Astrocyte (in vitro differentiated cells and primary cell): ENCODE measurements around the gene NIFK. TPM values are rescaled to one million over a fixed set of nuclear protein-coding genes. Genes with fewer than 3 reads are reported as not detected.
A peak's percentile ranks its signal among the peaks of the same experiment; 100 is the strongest.
"Not testable (repeated sequence)": the region's sequence is repeated elsewhere in the genome, so short reads cannot be mapped to it uniquely, and the experiment has no call there.

Experiments
- DNase-seq: peaks from one replicate; pipeline ENCODE4 v3.0.0-alpha.2; 2010; ENCODE audit warnings: low read depth
- FAIRE-seq: peaks from 2 replicates; lab custom pipeline; 2011; peaks lifted over from hg19 to GRCh38; lab: Jason Lieb, UNC
- H2AFZ ChIP-seq: 2 replicates; pipeline ENCODE4 v1.6.0; 2012; ENCODE audit warnings: low read depth, low read length, inconsistent platforms
- H3K27ac ChIP-seq: 2 replicates; pipeline ENCODE4 v1.5.1; 2011; ENCODE audit warnings: low read depth, low read length, inconsistent platforms
- H3K27me3 ChIP-seq: 2 replicates; pipeline ENCODE4 v1.6.0; 2011; ENCODE audit warnings: low read length, inconsistent platforms; ENCODE audit not compliant: insufficient read depth
- H3K36me3 ChIP-seq: 2 replicates; pipeline ENCODE4 v1.5.1; 2011; ENCODE audit warnings: low read length, inconsistent platforms; ENCODE audit not compliant: insufficient read depth
- H3K4me1 ChIP-seq: 2 replicates; pipeline ENCODE4 v1.5.1; 2011; ENCODE audit warnings: low read length, inconsistent platforms; ENCODE audit not compliant: insufficient read depth
- H3K4me2 ChIP-seq: 2 replicates; pipeline ENCODE4 v1.6.0; 2012; ENCODE audit warnings: low read length, inconsistent platforms
- H3K4me3 ChIP-seq: 2 replicates; pipeline ENCODE4 v1.5.1; 2011; ENCODE audit warnings: low read depth, mild to moderate bottlenecking, low read length, inconsistent platforms; ENCODE audit not compliant: insufficient read depth
- H3K79me2 ChIP-seq: 2 replicates; pipeline ENCODE4 v1.6.0; 2012; ENCODE audit warnings: mild to moderate bottlenecking, low read length, inconsistent platforms; ENCODE audit not compliant: insufficient read depth
- H3K9ac ChIP-seq: 2 replicates; pipeline ENCODE4 v1.6.0; 2012; ENCODE audit warnings: mild to moderate bottlenecking, low read length, inconsistent platforms
- H3K9me3 ChIP-seq: 2 replicates; pipeline ENCODE4 v1.5.1; 2012; ENCODE audit warnings: low read depth, mild to moderate bottlenecking, low read length, inconsistent platforms; ENCODE audit not compliant: insufficient read depth
- H4K20me1 ChIP-seq: 2 replicates; pipeline ENCODE4 v1.6.0; 2012; ENCODE audit warnings: low read length, inconsistent platforms; ENCODE audit not compliant: insufficient read depth
- H3K27ac Mint-ChIP-seq: one replicate; pipeline ENCODE4 v1.8.0; 2021; ENCODE audit warnings: mild to moderate bottlenecking, mixed read lengths; ENCODE audit not compliant: unreplicated experiment
- H3K27me3 Mint-ChIP-seq: one replicate; pipeline ENCODE4 v1.8.0; 2021; ENCODE audit warnings: low read depth, mixed read lengths; ENCODE audit not compliant: unreplicated experiment
- H3K36me3 Mint-ChIP-seq: one replicate; pipeline ENCODE4 v1.8.0; 2021; ENCODE audit warnings: low read depth, mixed read lengths; ENCODE audit not compliant: unreplicated experiment
- H3K4me1 Mint-ChIP-seq: one replicate; pipeline ENCODE4 v1.8.0; 2021; ENCODE audit warnings: low read depth, mixed read lengths; ENCODE audit not compliant: unreplicated experiment
- H3K4me3 Mint-ChIP-seq: one replicate; pipeline ENCODE4 v1.8.0; 2021; ENCODE audit warnings: mild to moderate bottlenecking, moderate library complexity, mixed read lengths; ENCODE audit not compliant: unreplicated experiment
- H3K9me3 Mint-ChIP-seq: one replicate; pipeline ENCODE4 v1.8.0; 2021; ENCODE audit warnings: mild to moderate bottlenecking, mixed read lengths; ENCODE audit not compliant: unreplicated experiment
- CTCF ChIP-seq: IDR thresholded peaks from 2 replicates; pipeline ENCODE4 v1.5.1; 2011; ENCODE audit warnings: low read depth, mild to moderate bottlenecking, inconsistent platforms, low read length, moderate library complexity; ENCODE audit not compliant: insufficient read depth
- EZH2 ChIP-seq: IDR thresholded peaks from 2 replicates; pipeline ENCODE4 v1.6.1; 2012; ENCODE audit warnings: mild to moderate bottlenecking, low read length, inconsistent platforms; ENCODE audit not compliant: insufficient read depth
- total RNA-seq: library from RNA; stranded (reverse); gene quantifications from 2 replicates; pipeline ENCODE4 v1.2.1, GENCODE V29; 2021

The NIFK gene
- total RNA-seq, 1 donor from 2014 or later, result 75.0 TPM

- FAIRE-seq, result no peak
- H3K4me1 ChIP-seq, result peaks cover 8% of the 10 kb centered on the region
- H3K9ac ChIP-seq, result no peak overlapping the region
- Mint-ChIP-seq H3K4me3 (no peak overlapping the region), H3K27ac (no peak overlapping the region), H3K4me1 (peaks cover 5% of the 10 kb centered on the region), H3K36me3 (no peaks in the 10 kb centered on the region), H3K27me3 (no peaks in the 10 kb centered on the region), H3K9me3 (no peaks in the 10 kb centered on the region)
- H3K9me3 ChIP-seq, result no peaks in the 10 kb centered on the region
- DNase-seq, result no peak
- no peak overlapping the region for H3K27ac ChIP-seq
- no peaks in the 10 kb centered on the region for H3K27me3 ChIP-seq
- no peak overlapping the region for H3K4me2 ChIP-seq
- H3K4me3 ChIP-seq, result no peak overlapping the region
- H4K20me1 ChIP-seq, result no peaks in the 10 kb centered on the region
- H3K36me3 ChIP-seq, result no peaks in the 10 kb centered on the region
- H3K79me2 ChIP-seq, result no peaks in the 10 kb centered on the region
- no peak for TF ChIP-seq CTCF
- TF ChIP-seq EZH2, result no peak
- no peak overlapping the region for H2AFZ ChIP-seq
These were observed 19.1 kb downstream of the NIFK start for GRCh38 chr2:121717529-121717928.

- peaks cover under 1% of the 10 kb centered on the region for H3K4me1 Mint-ChIP-seq
- H3K9me3 ChIP-seq, result no peaks in the 10 kb centered on the region
- H3K4me3 Mint-ChIP-seq, result no peak overlapping the region
- no peaks in the 10 kb centered on the region for H3K27me3 Mint-ChIP-seq
- H3K4me3 ChIP-seq, result no peak overlapping the region
- no peaks in the 10 kb centered on the region for H3K9me3 Mint-ChIP-seq
- no peaks in the 10 kb centered on the region for H3K36me3 Mint-ChIP-seq
- H3K27me3 ChIP-seq, result no peaks in the 10 kb centered on the region
- no peak overlapping the region for H3K27ac ChIP-seq
- H3K36me3 ChIP-seq, result no peaks in the 10 kb centered on the region
- FAIRE-seq (no peak), DNase-seq (no peak)
- peaks cover 1% of the 10 kb centered on the region for H3K4me1 ChIP-seq
- H3K9ac ChIP-seq, result no peak overlapping the region
- no peak for TF ChIP-seq EZH2
- no peak for TF ChIP-seq CTCF
- no peaks in the 10 kb centered on the region for H3K79me2 ChIP-seq
- no peak overlapping the region for H2AFZ ChIP-seq
- H3K27ac Mint-ChIP-seq, result no peak overlapping the region
- no peak overlapping the region for H3K4me2 ChIP-seq
- no peaks in the 10 kb centered on the region for H4K20me1 ChIP-seq
These were observed 20.5 kb downstream of the NIFK start for GRCh38 chr2:121716126-121716525.

- peak overlapping the region; percentile 57 for H3K4me2 ChIP-seq
- H3K27ac ChIP-seq, H3K27me3 ChIP-seq, H3K4me3 Mint-ChIP-seq, H3K36me3 ChIP-seq, DNase-seq, H3K9ac ChIP-seq, H3K4me3 ChIP-seq, H4K20me1 ChIP-seq, H3K9me3 ChIP-seq, H3K36me3 Mint-ChIP-seq, H3K79me2 ChIP-seq, H3K27ac Mint-ChIP-seq, H3K9me3 Mint-ChIP-seq, H2AFZ ChIP-seq, H3K27me3 Mint-ChIP-seq, FAIRE-seq: not testable (repeated sequence)
- peaks cover 13% of the 10 kb centered on the region for H3K4me1 ChIP-seq
- H3K4me1 Mint-ChIP-seq, result peaks cover 24% of the 10 kb centered on the region
These were observed 25.2 kb downstream of the NIFK start for GRCh38 chr2:121711481-121711880.
